NOMO-1 treated with dmso at 0.1 percent for 144 hours (cell line): Measurements from ENCODE around the gene TEX2.
"Not testable (repeated sequence)": the region's sequence is repeated elsewhere in the genome, so short reads cannot be mapped to it uniquely, and the experiment has no call there.

ENCODE experiments used
- DNase-seq: peaks from one replicate; lab custom pipeline; 2025; ENCODE audit not compliant: unreplicated experiment; lab: John Stamatoyannopoulos, UW

Gene TEX2

DNA sequence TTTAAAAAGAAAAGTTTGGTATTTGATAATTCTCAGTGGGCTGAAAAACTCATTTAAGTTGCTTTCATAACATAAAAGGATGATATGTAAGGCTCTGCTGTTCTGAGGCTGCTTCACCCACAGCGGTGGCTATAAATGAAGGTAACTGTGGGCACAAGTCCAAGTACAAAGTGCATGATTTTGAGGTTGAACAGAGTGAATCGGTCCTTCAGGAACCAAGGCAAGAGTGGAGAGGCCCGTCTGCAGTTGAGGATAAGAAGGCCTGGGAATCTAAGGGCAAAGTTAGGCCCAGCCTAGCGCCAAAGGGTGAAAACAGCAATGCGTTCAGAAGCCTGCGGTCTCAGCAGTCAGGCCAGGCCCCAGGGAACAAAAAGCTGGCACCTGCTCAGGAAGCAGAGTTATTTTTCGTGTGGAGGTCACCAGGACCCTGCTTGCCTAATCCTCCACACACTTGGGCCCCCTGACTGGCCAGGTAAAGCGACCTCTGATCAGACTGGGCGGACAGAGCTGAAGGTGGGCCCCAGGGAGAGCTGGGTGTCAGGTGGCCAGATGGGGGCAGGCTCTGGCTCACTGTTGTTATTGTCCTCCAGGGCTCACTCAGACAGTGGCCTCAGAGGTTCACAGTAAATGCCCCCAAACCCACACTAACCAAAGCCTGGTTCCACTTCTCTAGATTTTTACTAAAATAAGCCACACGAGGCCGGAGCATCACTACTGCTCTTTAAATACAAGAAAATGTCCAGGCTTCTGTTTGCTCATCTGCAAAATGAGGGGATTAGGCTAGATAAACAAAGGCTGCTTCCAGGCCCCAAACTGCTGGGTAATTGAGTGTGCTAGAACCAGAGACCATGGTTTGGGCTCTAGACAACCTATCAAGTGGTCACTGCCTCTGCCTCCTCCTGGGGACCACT lies 46.5 kb downstream of the TEX2 start:
- no peak for DNase-seq

DNA sequence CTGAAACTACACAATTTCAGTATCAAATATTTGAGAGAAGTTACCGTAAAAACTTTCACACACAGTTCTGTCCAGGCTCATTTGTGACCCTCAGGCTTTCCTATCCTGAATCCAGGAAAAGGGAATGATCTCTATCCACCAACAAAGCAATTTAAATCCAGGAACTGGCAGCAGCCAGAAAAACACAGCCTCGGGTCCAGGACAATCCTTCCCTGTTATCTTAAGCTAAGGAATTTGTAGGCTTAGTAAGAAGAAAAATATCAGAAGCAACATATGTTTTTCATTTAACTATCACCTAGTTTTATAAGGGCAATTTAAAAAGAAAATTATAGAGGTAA lies 47.1 kb downstream of the TEX2 start:
- no peak for DNase-seq

DNA sequence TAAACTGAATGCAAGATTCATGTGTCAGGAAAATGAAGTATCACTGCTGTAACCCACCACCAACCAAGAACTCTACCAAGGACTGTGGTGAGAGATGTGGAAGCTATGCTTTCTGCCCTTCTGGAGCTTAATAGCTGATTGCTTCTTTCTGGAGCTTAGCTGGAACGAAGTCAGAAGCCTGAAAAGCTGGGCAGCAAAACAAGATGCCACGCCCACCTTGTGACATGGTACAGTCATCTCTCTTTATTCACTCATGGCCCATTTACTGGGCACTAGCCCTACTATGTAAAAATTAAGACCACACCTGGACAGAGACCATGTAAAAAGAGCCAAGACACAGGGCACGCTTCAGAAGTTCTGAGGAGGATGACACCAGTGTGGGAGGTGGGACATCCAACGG lies 48.1 kb downstream of the TEX2 start:
- DNase-seq = no peak

DNA sequence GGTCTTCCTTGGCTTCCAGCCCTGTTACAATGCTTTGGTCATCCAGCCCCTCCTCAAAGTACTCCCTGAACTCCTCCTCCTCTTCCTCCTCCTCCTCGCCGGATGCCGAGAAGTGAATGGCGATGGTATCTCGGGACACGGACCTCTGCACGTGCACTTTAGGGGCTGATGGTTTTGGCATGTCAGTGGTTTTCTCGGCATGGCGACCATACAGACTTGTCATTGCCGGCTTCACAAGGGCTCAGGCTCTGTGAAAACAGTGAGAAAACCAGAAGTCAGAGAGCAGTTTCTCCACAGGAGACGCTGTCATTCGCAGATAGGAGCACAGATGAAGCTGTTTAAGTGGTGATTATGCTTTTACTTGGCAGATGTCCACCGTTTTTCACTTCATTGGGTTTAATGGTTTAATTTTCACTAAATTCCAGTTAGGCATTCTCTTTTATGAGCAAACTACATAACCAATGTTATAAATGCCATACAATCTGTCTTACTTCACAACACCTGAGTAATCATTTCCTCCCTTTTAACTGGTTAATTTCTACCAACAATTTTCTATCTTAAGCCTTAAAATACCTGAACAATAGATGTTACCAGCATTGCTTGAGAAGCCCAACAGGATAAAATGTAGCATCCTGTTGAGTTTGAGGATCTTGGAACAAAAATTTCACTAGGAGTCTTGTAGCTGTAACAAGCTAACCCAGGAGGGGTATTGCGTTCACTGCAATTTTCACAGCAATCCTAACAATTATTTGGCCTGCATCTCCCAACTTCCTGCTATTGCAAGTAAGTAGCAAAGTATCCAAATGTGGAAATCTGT lies 48.9 kb downstream of the TEX2 start:
- no peak for DNase-seq

DNA sequence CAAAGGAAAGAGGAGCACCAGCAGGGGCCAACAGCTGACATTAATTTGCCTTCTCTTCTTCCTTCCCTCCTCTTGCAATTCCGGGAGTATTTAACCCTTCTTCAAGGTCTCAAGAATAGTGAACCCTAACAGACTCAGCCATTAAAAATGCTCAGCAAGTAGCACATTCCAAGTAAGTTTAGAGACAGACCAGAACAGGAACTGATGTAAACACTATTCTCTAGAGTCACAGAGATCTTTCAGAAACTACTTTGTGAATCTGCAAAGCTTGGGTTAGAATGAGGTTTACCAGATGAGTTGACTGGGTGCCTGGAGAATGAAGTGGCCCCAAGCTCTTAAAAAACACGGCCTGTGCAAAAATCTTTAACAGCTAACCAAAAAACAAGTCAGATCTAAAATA lies 50.9 kb downstream of the TEX2 start:
- no peak for DNase-seq

DNA sequence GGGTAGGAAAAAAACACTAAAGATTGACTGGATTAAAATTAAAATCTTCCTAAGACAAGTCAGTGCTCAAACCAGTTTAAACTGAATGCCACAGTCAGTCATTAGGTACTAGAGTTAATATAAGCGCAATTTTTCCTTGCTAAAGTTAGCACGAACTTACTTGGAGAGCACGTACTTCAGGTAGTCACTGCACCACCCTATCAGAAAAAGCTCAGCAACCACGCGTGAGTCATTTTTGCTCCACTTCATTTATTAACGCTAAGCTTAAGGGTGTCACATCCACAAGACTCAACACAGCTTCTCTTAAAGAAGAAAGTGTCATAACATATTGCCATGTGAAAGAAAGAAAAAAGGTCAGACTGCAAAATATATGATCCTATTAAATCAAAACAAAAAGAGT lies 53.1 kb downstream of the TEX2 start:
- no peak for DNase-seq

DNA sequence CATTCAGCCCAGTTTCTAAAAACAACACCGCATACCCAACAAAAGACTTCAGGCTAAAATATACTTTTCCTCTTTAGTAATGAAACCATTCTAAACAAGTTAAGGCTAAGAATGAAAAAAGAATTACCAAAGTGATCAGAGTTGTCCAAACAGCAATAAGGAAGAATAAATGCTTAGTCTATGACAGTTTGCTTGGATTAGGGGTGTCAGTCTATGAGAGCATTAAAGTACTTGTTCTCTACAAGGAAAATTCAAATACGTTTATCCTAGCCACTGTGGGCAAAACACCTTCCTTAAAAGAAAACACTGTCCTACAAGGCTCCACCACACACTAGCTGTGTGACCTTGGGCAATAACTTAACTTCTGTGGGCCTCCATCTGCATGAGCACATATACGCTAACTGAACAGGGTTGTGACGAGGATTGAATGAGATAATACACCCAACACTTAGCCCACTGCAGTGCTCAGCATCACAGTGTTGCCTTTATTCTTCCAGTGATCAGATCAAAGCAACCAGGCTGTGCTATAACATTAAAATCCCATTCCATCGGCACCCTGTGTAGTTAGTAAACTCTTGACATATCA lies 53.6 kb downstream of the TEX2 start:
- no peak for DNase-seq

DNA sequence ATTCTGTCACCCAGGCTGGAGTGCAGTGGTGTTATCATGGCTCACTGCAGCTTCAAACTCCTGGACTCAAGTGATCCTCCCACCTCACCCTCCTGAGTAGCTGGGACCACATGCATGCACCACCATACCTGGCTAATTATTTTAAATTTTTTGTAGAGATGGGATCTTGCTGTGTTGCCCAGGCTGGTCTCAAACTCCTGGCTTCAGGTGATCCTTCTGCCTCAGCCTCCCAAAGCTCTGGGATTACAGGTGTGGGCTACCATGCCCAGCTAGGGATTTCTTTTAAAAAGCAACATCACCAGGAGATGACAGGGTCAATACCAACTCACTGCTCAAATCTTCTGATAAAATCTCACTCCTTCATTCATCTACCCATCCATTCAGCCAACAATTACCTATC lies 54.4 kb downstream of the TEX2 start:
- not testable (repeated sequence) for DNase-seq

DNA sequence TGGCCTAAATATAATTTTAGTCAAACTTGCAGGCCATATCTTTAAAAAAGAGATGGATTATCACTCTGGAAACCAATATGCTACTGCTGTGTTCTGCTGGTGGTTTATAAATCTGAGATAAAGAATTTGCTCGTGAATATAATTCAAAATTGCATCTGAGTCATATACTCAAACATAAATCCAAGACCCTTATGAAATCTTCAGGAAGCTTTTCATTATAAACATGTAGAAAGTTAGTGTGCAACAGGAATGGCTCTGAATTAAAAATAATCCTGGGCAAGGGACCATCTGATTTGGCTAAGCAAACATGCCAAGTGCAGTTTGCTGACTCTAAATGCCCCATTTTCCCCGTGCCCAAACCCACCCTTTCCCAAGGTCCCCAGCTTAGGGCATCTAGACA lies 57.3 kb downstream of the TEX2 start:
- DNase-seq = no peak

DNA sequence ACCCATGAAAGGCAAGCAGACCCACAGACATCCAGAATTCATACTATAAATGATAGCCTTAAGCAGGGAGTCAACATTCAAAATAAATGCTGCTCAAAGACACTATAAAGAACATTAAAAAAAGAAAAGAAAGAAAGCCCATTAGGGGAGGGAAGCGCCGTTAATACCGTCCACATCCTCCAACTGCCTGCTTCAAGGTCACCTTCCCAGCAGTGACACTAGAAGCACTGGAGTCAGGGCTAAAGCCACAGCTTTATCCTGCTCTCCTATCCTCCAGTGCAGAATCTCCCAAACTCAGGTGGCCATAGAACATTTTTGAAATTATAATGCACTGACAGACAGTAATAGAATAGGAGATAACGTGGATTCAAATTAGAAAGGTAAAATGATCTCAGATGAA lies 59.4 kb downstream of the TEX2 start:
- no peak for DNase-seq

DNA sequence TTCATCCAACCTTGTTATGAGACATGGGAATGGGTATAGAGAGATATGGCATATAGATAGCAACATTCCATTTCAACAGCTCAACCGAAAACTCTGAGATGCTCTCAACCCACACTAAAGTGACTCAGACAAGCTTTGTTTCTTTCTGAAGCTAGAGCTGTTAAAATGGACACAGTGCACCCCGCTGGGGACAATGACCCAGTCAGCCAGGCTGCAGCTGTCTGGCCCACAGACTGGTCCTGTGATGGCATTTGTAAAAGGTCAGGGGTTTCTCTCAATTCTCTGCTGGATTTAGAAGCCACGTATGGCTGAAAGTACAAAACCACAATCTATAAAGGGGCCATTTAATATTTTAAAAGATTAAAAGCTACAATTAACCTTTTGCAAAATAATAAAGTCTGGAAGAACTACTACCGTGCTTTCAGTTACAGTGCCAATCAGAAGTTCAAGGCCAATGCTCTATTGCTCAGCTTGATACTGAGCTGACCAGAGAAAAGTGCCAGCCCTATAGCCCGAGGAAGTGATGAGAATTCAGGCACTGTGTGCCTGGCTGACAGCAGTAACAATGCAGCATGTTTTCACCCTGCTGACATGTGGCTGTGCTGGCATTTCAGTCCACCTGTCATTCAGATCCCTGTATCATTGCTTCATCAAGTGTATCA lies 60.2 kb downstream of the TEX2 start:
- no peak for DNase-seq

DNA sequence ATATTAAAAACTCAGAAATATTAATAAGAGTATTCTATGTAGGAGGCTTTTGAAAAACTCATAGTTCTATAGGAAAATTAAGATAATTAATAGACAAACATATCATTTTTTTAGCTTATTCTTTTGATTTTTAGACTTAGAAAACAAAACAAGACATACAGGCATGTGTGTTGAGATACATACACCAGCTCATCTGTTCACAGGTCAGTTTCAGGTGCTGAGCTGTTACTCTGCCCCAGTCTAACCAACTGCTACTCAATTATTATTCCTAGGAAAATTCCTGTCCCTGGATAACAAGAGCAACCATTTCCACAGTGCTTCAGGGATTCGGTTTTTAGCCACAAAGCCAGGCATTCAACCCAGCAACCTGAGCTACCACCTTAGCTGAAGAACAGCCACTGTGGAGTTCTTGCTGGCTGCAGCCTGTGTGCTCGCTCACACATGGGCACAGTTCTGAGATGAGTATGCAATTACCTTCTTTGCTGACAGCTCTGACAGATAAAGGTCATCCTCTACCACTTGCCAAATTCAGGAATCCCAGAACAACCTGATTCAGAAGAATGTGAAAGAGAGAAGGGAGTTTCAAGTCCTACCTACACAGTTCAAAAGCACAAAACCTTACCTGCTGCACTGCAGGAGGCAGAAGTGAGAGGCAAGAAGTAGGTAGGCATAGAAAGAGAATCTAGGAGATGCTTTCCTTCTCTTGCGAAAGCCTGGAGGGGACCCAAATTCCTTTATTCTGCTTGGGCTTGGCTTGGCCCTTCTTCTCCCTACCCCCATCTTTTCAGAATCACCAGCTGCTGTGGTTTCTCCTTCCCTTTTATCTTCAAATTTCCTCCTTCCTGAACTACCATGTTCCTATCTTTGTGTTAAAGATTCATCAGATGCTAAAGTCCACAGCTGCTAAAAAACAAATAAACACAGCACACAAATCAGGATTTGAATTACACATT lies 62.7 kb downstream of the TEX2 start:
- DNase-seq = no peak

DNA sequence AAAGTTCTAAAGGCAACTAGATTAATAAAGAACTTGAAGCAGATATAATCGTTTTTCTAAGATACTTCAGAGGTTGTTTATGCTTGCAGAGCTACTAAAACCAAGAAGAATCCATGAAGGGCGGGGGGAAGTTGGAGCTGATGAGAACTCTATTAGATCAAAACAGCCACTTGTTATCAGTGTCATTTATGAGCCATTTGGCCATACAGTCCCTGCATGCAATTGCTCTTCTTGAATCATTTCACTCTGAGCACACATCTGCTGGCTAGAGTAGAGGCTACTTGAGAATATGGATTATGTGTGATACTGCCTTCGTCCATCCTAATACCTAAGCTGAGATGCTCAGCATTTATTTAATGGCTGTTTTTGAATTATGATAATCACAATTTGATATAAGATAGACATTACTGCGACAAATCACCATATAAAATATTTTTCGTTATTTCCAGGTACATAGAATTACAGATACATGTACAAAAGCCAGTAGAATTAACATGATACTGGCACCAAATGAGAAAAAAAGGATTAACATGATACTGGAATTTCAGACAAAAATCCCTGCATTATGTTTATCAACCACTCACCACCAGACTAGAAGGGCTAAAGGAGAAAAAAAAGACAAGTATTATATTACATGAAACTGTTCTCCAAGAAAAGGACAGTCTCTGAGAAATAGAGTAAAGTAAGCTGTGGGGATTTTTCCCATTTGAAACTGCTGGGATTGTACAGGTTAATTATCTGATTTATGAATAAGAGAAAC lies 64.5 kb downstream of the TEX2 start:
- DNase-seq = no peak

DNA sequence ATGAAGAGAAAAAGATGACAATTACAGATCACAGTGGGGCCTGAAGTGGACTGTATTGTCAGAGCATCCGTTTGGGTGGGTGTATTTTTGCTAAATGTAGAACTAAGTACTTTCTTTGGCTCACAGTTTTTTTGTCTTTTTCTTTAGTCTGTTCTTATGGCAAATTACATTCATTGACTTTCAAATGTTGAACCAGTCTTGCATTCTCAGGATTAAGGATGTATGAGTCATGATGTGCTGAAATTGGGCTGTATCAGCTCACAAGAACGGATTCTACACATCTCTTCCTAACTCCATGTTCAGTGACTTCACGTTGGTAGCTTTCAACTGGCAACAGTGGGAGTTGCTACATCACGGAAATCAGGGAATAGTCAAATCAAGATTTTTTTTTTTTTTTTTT lies 66.5 kb downstream of the TEX2 start:
- no peak for DNase-seq

DNA sequence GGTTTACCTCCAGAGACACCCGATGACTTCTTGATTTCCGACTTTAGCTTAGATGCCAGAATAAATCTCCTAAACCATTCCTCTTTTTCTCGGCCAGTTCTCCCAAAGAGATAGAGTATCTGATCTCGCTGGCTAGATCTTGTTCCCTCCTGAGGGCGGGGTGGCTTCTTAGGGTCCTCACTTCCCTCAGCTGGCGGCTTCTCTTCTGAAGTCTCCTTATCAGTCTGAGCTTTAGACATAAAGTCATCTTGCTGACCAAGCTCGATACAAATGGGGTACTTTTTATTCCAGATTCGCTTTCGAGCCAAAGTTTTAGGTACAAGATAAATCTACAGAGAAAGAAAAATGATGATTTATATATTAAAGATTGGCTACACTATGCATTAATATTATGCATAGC lies 69.5 kb downstream of the TEX2 start:
- no peak for DNase-seq

DNA sequence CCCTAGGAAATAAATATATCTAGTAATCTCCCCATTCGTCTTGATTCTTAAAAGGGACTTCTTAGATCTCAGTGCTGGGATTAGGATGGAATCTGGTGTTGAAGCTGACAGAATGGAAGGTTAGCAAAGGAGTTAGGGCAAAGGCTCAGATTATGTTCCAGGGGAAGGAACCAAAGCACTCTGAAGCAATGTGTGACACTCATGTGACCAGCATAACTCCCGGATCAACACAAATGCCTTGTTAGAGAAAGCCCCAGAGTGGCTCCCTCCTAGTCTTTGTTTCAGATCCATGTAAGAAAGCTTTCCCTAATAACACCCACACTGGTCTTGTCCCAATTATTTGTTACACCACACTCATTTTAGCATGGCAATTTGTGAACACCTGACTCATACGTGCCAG lies 70.5 kb downstream of the TEX2 start:
- DNase-seq = no peak

DNA sequence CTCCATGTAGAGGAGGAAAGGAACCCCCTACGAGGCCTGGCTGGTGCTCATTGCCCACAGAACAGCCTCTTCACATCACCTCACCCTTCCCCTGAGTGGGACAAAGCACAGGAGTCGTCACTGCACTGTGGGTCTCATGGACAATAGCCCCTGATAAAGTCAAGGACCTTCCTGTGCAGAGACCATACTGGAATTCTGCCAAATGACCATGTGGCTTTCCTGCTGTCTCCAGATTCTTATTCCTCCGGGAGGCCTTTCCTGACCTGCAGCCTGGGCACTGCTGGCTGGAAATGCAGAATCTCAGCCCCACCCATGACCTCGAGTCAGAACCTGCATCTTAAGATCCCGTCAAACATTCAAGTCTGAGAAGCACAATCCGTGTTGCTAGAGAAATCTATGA lies 72.6 kb downstream of the TEX2 start:
- DNase-seq = no peak

DNA sequence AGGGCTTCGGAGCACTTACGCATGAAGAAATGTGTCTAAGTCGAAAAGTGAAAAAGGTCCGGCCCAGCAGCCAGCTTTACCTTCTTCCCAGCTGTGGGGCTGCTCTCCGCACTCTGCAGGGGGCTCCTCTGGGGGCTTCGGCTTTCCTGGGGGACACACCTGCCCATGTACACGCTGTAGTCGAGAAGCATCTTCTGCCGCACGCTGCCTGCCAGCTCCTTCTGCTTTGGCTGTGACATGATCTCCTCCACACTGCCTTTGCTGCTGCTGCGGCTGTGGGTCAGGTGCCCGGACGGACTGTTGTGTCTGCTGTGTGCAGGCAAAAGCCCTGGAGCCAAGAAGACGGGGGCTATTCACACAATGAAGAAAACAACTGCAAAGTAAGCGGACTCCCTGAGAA lies 75.0 kb downstream of the TEX2 start:
- DNase-seq = no peak

DNA sequence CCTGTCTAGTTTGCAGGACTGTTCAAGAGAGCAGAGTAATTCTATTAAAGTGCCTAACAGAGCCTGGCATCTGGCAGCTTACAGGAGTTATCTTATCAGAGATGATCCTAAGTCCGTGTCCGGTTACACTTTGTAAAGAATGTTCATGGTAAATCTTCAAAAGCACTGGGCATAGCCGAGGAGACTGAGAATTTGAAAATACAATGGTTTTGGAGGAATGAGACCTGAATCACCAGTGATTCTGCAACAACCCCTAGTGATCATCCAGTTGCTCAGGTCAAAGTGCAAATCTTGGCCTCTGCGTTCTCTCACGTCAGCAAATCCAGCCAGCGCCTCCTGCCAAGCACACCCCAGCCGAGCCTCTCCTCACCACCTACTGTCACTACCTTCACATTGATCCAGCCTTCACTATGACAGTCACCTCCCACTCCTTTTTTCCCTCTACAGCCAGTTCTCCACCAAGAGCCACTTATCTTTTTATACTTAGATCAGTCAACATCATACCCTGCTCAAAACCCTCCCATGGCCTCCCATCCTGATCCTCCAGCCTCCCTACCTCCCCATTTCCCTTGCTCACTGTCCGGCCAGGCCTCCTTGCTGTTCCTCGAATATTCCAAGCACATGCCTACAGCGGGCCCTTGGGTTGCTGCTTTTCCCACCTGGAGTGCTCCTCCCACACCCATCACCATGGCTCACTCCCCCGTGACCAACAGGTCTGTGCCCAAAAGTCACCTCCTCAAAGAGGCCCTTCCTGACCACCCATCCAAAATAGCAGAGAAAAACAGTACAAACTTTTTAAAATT lies 75.8 kb downstream of the TEX2 start:
- DNase-seq = no peak
